Kidney epithelial cell (primary cell): ENCODE measurements around the gene VAV2. TPM values are rescaled to one million over a fixed set of nuclear protein-coding genes. Genes with fewer than 3 reads are reported as not detected.

Experiments used
- DNase-seq: peaks from one replicate; pipeline ENCODE4 v3.0.0-alpha.2; 2010; ENCODE audit warnings: low read depth
- H3K27me3 ChIP-seq: 2 replicates; pipeline ENCODE4 v1.6.0; 2011; ENCODE audit warnings: low read length; ENCODE audit not compliant: control insufficient read depth, insufficient read depth
- H3K36me3 ChIP-seq: 2 replicates; pipeline ENCODE4 v1.5.1; 2011; ENCODE audit warnings: low read length; ENCODE audit not compliant: control insufficient read depth, insufficient read depth
- H3K4me3 ChIP-seq: 2 replicates; pipeline ENCODE4 v1.5.1; 2011; ENCODE audit warnings: low read depth, mild to moderate bottlenecking, control low read depth, low read length
- total RNA-seq: library from RNA; depleted of rRNA; stranded (reverse); fragments of >200 nt; gene quantifications from 2 replicates; pipeline ENCODE4 v1.2.3, GENCODE V29; 2015
- TF ChIP-seq, protein P1 (sequence below): IDR thresholded peaks from 2 replicates; pipeline ENCODE4 v1.5.1; 2011; ENCODE audit warnings: mild to moderate bottlenecking, moderate library complexity, low read length, control low read depth, inconsistent platforms; ENCODE audit not compliant: insufficient read depth, poor library complexity, severe bottlenecking

Gene VAV2
- total RNA-seq, 1 donor from 2014 or later, result 37.8 TPM

DNA sequence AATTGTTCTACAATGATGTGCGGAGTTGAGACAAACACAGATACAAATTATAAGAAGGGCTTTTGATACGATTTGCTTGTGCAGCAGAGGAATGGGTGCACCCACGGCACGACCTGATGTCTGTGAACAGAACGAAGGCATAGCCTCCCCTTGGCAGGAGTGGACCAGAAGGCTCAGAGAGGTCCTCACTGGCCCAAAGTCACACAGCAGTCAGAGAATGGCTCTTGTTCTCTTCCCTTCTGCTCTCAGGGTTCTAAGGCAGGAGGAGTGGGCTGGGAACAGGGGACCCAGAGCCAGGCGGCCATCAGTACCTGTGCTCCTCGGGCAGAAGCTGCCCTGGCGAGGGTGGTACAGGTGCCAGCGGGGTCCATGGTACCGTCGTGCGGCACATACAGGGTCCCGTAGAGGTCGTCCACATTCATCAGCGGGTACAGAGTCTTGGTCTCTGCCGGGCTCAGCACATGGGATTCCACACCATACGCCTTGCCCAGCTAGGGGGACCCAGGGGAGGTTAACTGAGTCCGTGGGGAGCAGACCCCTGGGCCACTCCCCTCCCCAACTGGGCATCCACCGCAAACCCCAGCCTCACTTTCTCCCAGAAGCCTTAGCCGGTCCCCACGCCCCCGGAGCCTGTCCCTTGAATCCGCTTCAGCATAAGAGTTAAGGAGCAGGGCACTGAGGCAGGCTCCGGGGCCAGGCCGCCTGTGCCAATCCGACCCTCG is 261.0 kb downstream of the VAV2 start:
- no peaks in the 10 kb centered on the region for H3K36me3 ChIP-seq
- no peak for DNase-seq
- TF ChIP-seq, protein P1, sequence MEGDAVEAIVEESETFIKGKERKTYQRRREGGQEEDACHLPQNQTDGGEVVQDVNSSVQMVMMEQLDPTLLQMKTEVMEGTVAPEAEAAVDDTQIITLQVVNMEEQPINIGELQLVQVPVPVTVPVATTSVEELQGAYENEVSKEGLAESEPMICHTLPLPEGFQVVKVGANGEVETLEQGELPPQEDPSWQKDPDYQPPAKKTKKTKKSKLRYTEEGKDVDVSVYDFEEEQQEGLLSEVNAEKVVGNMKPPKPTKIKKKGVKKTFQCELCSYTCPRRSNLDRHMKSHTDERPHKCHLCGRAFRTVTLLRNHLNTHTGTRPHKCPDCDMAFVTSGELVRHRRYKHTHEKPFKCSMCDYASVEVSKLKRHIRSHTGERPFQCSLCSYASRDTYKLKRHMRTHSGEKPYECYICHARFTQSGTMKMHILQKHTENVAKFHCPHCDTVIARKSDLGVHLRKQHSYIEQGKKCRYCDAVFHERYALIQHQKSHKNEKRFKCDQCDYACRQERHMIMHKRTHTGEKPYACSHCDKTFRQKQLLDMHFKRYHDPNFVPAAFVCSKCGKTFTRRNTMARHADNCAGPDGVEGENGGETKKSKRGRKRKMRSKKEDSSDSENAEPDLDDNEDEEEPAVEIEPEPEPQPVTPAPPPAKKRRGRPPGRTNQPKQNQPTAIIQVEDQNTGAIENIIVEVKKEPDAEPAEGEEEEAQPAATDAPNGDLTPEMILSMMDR, result no peak
- peaks cover 28% of the 10 kb centered on the region for H3K27me3 ChIP-seq
- H3K4me3 ChIP-seq, result no peak overlapping the region

GRCh38 chr9:133729617-133730281 is 262.4 kb downstream of the VAV2 start:
- TF ChIP-seq, protein P1, result no peak
- Histone ChIP-seq H3K27me3 (peaks cover 21% of the 10 kb centered on the region), H3K4me3 (no peak overlapping the region), H3K36me3 (no peaks in the 10 kb centered on the region)
- no peak for DNase-seq

- H3K27me3 ChIP-seq, result peaks cover 18% of the 10 kb centered on the region
- no peaks in the 10 kb centered on the region for H3K36me3 ChIP-seq
- TF ChIP-seq, protein P1, result no peak
- H3K4me3 ChIP-seq, result no peak overlapping the region
- DNase-seq, result no peak
Observed at GRCh38 chr9:133728856-133729616, 263.1 kb downstream of the VAV2 start.

DNA sequence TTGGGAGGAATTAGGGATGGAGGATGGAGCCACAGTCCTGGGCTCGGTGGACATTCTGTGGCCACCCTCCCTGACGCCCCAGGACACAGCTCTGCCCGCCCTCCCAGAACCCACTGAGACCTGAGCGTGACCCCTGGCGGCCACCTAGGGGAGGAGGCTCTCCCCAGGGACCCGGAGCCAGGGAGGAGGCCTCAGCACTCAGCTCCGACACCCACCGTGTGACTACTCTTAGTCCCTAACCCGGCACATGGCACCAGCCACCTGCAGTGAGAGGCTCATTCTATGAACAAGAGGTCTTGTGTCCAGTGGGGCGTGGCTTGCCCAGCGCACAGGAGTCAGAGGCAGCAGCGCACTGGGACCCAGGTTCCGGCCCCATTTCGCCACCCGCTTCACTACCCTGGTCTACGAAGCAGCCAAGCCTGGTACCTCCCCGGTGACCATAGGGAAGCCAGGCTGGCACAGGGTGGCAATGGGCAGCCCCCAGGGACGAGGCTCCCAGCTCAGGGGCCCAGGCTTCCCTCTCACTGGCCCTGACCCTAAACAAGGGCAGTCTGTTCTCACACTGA is 264.2 kb downstream of the VAV2 start:
- H3K4me3 ChIP-seq, result no peak overlapping the region
- no peak for DNase-seq
- peaks cover 16% of the 10 kb centered on the region for H3K27me3 ChIP-seq
- no peaks in the 10 kb centered on the region for H3K36me3 ChIP-seq
- TF ChIP-seq, protein P1, result no peak

GRCh38 chr9:133727277-133727875 is 264.7 kb downstream of the VAV2 start:
- Histone ChIP-seq H3K27me3 (peaks cover 15% of the 10 kb centered on the region), H3K4me3 (no peak overlapping the region), H3K36me3 (no peaks in the 10 kb centered on the region)
- TF ChIP-seq, protein P1, result no peak
- no peak for DNase-seq
